ENCODE results near the gene TENM3. TPM values are rescaled to one million over a fixed set of nuclear protein-coding genes. Genes with fewer than 3 reads are reported as not detected.

Gene TENM3
- total RNA-seq, 3 donors from 2014 or later, result 0.58 to 19.2 (median 0.70) TPM

DNA sequence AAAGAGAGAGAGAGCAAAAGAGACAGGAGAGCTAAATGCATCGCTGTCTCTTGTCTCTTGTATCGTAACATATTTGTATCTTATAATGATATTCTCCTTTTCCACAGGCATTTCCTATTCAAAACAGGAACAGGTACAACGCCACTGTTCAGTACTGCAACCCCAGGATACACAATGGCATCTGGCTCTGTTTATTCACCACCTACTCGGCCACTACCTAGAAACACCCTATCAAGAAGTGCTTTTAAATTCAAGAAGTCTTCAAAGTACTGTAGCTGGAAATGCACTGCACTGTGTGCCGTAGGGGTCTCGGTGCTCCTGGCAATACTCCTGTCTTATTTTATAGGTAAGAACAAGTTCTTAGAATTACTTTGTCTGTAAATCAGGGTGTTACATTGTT, 385.3 kb downstream of the TENM3 start:
- DNase-seq (no peak), ATAC-seq (no peak)
- intact Hi-C loops (cut with DNase I, micrococcal nuclease), result no loop called here
- Histone ChIP-seq H3K36me3 (ENCODE audit: low read depth) (no peaks in the 10 kb centered on the region), H3K4me1 (ENCODE audit: low read depth) (no peaks in the 10 kb centered on the region), H3K4me3 (no peak overlapping the region), H3K9me3 (no peaks in the 10 kb centered on the region)
- TF ChIP-seq, protein P1, sequence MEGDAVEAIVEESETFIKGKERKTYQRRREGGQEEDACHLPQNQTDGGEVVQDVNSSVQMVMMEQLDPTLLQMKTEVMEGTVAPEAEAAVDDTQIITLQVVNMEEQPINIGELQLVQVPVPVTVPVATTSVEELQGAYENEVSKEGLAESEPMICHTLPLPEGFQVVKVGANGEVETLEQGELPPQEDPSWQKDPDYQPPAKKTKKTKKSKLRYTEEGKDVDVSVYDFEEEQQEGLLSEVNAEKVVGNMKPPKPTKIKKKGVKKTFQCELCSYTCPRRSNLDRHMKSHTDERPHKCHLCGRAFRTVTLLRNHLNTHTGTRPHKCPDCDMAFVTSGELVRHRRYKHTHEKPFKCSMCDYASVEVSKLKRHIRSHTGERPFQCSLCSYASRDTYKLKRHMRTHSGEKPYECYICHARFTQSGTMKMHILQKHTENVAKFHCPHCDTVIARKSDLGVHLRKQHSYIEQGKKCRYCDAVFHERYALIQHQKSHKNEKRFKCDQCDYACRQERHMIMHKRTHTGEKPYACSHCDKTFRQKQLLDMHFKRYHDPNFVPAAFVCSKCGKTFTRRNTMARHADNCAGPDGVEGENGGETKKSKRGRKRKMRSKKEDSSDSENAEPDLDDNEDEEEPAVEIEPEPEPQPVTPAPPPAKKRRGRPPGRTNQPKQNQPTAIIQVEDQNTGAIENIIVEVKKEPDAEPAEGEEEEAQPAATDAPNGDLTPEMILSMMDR (IDR thresholded peaks at IDR 0.05), result no peak

DNA sequence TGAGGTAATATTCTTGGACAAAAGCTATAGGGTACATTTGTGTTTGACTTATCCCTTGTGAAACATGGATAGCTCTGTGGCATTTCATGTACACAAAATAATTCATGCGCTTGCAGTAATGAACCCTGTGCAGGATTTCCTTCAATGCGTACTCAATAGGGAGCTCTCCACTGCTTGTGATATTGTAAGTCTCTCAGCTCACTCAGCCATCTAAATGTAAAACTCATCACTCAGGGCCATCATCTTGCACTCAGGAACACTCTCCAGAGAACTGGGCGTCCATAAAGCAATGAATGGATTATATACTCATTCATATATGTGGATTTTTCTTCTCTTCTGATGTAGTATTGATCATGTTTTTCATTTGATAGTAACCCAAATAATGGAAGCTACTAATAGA, 385.9 kb downstream of the TENM3 start:
- intact Hi-C loops (cut with DNase I, micrococcal nuclease), result no loop called here
- ATAC-seq (no peak), DNase-seq (no peak)
- H3K36me3 ChIP-seq (ENCODE audit: low read depth), result no peaks in the 10 kb centered on the region
- H3K4me3 ChIP-seq, result no peak overlapping the region
- no peaks in the 10 kb centered on the region for H3K4me1 ChIP-seq (ENCODE audit: low read depth)
- no peaks in the 10 kb centered on the region for H3K9me3 ChIP-seq
- TF ChIP-seq, protein P1 (IDR thresholded peaks at IDR 0.05), result no peak

DNA sequence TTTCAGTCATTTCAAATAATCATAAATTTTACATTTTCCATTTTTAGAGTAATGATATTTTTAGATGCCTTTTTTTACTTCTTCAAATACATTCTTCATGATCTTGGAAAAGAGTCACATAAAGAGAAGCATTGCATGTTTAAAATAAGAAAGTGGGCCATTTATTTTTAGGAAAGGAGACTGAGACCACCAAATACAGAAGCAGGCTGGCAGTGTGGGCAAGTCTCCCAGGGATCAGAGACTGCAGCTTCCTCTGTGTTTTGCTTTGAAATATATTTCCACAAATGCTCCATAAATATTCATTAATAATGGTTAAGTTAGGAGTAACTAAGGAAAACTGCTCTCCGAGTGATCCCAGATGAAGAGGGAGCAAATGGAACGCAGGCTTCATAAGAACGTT, 397.3 kb downstream of the TENM3 start:
- Histone ChIP-seq H3K36me3 (ENCODE audit: low read depth) (no peaks in the 10 kb centered on the region), H3K4me1 (ENCODE audit: low read depth) (no peaks in the 10 kb centered on the region), H3K9me3 (no peaks in the 10 kb centered on the region), H3K4me3 (no peak overlapping the region)
- no peak for DNase-seq
- TF ChIP-seq, protein P1 (IDR thresholded peaks at IDR 0.05), result no peak
- no peak for ATAC-seq
- intact Hi-C loops (cut with DNase I, micrococcal nuclease), result no loop called here

DNA sequence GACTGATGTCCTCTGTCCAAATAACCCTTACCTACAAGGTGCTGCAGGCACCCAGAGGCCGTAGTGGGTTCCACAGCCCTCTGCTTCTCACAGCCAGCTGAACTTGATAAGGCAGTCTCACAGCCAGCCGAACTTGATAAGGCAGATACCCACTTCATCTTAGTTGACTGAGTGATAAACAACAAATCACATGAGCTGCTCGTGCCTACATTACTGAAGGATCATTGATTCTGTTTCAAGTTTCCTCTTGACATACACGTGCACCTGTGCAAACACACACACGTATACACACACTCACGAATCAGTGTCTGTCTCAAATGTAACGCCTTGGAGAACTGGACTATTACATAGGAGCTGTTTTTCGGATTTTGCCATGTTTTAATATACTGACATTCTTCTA, 397.7 kb downstream of the TENM3 start:
- intact Hi-C loops (cut with DNase I, micrococcal nuclease), result no loop called here
- no peaks in the 10 kb centered on the region for H3K9me3 ChIP-seq
- DNase-seq (no peak), ATAC-seq (no peak)
- TF ChIP-seq, protein P1 (IDR thresholded peaks at IDR 0.05), result no peak
- no peaks in the 10 kb centered on the region for H3K4me1 ChIP-seq (ENCODE audit: low read depth)
- H3K4me3 ChIP-seq, result no peak overlapping the region
- no peaks in the 10 kb centered on the region for H3K36me3 ChIP-seq (ENCODE audit: low read depth)

GRCh38 chr4:182642831-182643230, 399.6 kb downstream of the TENM3 start:
- no peaks in the 10 kb centered on the region for H3K4me1 ChIP-seq (ENCODE audit: low read depth)
- no peaks in the 10 kb centered on the region for H3K36me3 ChIP-seq (ENCODE audit: low read depth)
- H3K9me3 ChIP-seq, result no peaks in the 10 kb centered on the region
- TF ChIP-seq, protein P1 (IDR thresholded peaks at IDR 0.05), result no peak
- no peak overlapping the region for H3K4me3 ChIP-seq
- intact Hi-C loops (cut with DNase I, micrococcal nuclease), result no loop called here
- no peak for ATAC-seq
- DNase-seq, result no peak

All from mucosa of descending colon (tissue), 3 donors.